Uterus (tissue), 4 donors: ENCODE data around the gene STX5. TPM values are rescaled to one million over a fixed set of nuclear protein-coding genes. Genes with fewer than 3 reads are reported as not detected.
A peak's percentile ranks its signal among the peaks of the same experiment; 100 is the strongest.

Experiments used
- DNase-seq, 2 donors: peaks; one replicate each; pipeline ENCODE4 v3.0.0-alpha.2; 2019 to 2020
- H3K27ac ChIP-seq, 2 donors: fragments of 200-600 bp; sonication (generic); 1 replicate in 1 of 2; 2 replicates in 1 of 2; pipeline ENCODE4 v1.5.1; 2016 to 2018
- H3K27me3 ChIP-seq, 2 donors: fragments of 200-600 bp; sonication (generic); one replicate each; pipeline ENCODE4 v1.5.1; 2018 to 2019; ENCODE audit warnings: control low read depth in 1 of 2
- H3K36me3 ChIP-seq, 2 donors: fragments of 200-600 bp; sonication (generic); one replicate each; pipeline ENCODE4 v1.5.1; 2019; ENCODE audit warnings: control low read depth in 1 of 2
- H3K4me1 ChIP-seq, 2 donors: fragments of 200-600 bp; sonication (generic); one replicate each; pipeline ENCODE4 v1.5.1; 2018 to 2019; ENCODE audit warnings: control low read depth in 1 of 2
- H3K4me3 ChIP-seq, 2 donors: fragments of 200-600 bp; sonication (generic); 1 replicate in 1 of 2; 2 replicates in 1 of 2; pipeline ENCODE4 v1.5.1; 2018 to 2019; ENCODE audit warnings: mild to moderate bottlenecking in 1 of 2
- H3K9me3 ChIP-seq, 2 donors: fragments of 200-600 bp; sonication (generic); one replicate each; pipeline ENCODE4 v1.5.1; 2019; ENCODE audit warnings: control low read depth in 1 of 2
- CTCF ChIP-seq, 4 experiments: fragments of 200-600 bp in 2 of 4; fragments of 450-650 bp in 2 of 4; sonication (generic) in 2 of 4; IDR thresholded peaks; one replicate each; pipeline ENCODE4 v1.5.1; 2016 to 2019; ENCODE audit warnings: antibody characterized with exemption in 4 of 4, mild to moderate bottlenecking in 2 of 4, moderate library complexity in 1 of 4
- POLR2A ChIP-seq, 2 donors: fragments of 450-650 bp; IDR thresholded peaks; one replicate each; pipeline ENCODE4 v1.6.1; 2016; ENCODE audit warnings: antibody characterized with exemption in 2 of 2, mild to moderate bottlenecking in 1 of 2, moderate library complexity in 1 of 2
- intact Hi-C: fragments of 100-400 bp; cut with DNase I; formaldehyde crosslinking; loops from one replicate; pipeline ENCODE4 v1.15.1; 2023; ENCODE audit warnings: low total_unique reads
- total RNA-seq, 4 donors: library from RNA; depleted of rRNA in 3 of 4; stranded (reverse); fragments of >200 nt in 3 of 4; gene quantifications; one replicate each; pipeline versions ENCODE4 v1.1.0 to v1.2.4, GENCODE V29; 2014 to 2023
- donor health status: DM: yes; HTN: yes; CAD: no.

STX5 gene
- total RNA-seq, 4 donors from 2014 or later, result 36.5 to 73.5 (median 55.2) TPM

GRCh38 chr11:62805076-62805892 lies 26.6 kb downstream of the STX5 start, which contains the start of gene NXF1:
NXF1 (minus strand) TSS chr11:62805440; CDS start chr11:62805356, 84 bp downstream.
- intact Hi-C loops, result no loop called here
- Histone ChIP-seq H3K4me1 (peaks cover 0 to 4% of the 10 kb centered on the region in 2 donors), H3K36me3 (no peaks in the 10 kb centered on the region), H3K4me3 (peak within 1 kb of the TSS; percentile 73 to 99), H3K9me3 (no peaks in the 10 kb centered on the region), H3K27ac (peak within 1 kb of the TSS; percentile 83 to 91), H3K27me3 (no peaks in the 10 kb centered on the region)
- peak; percentile 100 for TF ChIP-seq POLR2A (IDR thresholded peaks at IDR 0.05)
- peak in 3 of 4 experiments; percentile 16 to 39 (median 16) for TF ChIP-seq CTCF (IDR thresholded peaks at IDR 0.05)
- DNase-seq, result peak; percentile 92 to 96

GRCh38 chr11:62804310-62805075 lies 27.4 kb downstream of the STX5 start:
- Histone ChIP-seq H3K4me3 (peak overlapping the region; percentile 73 to 99), H3K27me3 (no peaks in the 10 kb centered on the region)
- DNase-seq, result no peak

GRCh38 chr11:62801071-62801470 lies 30.8 kb downstream of the STX5 start:
- no peak overlapping the region for H3K4me3 ChIP-seq
- H3K9me3 ChIP-seq, result no peaks in the 10 kb centered on the region
- DNase-seq, result no peak
- H3K36me3 ChIP-seq, result no peaks in the 10 kb centered on the region
- TF ChIP-seq CTCF (IDR thresholded peaks at IDR 0.05) (no peak), POLR2A (IDR thresholded peaks at IDR 0.05) (no peak)
- intact Hi-C loops, result no loop called here
- H3K27ac ChIP-seq, result no peak overlapping the region
- no peaks in the 10 kb centered on the region for H3K27me3 ChIP-seq
- H3K4me1 ChIP-seq, result peaks cover 0 to 4% of the 10 kb centered on the region in 2 donors

More at GRCh38 chr11:62804310-62805075, 27.4 kb downstream of the STX5 start:
- Histone ChIP-seq H3K36me3 (no peaks in the 10 kb centered on the region), H3K4me1 (peaks cover 0 to 4% of the 10 kb centered on the region in 2 donors), H3K27ac (peak overlapping the region; percentile 77 to 91), H3K9me3 (no peaks in the 10 kb centered on the region)
- no peak for TF ChIP-seq POLR2A (IDR thresholded peaks at IDR 0.05)
- TF ChIP-seq CTCF (IDR thresholded peaks at IDR 0.05), result no peak
- intact Hi-C loops, result no loop called here

- Histone ChIP-seq H3K36me3 (no peaks in the 10 kb centered on the region), H3K4me3 (no peak overlapping the region), H3K27me3 (no peaks in the 10 kb centered on the region), H3K27ac (no peak overlapping the region), H3K4me1 (peaks cover 0 to 4% of the 10 kb centered on the region in 2 donors), H3K9me3 (no peaks in the 10 kb centered on the region)
- intact Hi-C loops, result no loop called here
- DNase-seq, result no peak
- TF ChIP-seq POLR2A (IDR thresholded peaks at IDR 0.05) (no peak), CTCF (IDR thresholded peaks at IDR 0.05) (no peak)
Observed at GRCh38 chr11:62799486-62799885, 32.4 kb downstream of the STX5 start.

- no peak for DNase-seq
- Histone ChIP-seq H3K36me3 (no peaks in the 10 kb centered on the region), H3K4me3 (no peak overlapping the region), H3K27me3 (no peaks in the 10 kb centered on the region), H3K9me3 (no peaks in the 10 kb centered on the region), H3K27ac (no peak overlapping the region), H3K4me1 (peaks cover 0 to 5% of the 10 kb centered on the region in 2 donors)
- TF ChIP-seq CTCF (IDR thresholded peaks at IDR 0.05) (no peak), POLR2A (IDR thresholded peaks at IDR 0.05) (no peak)
- intact Hi-C loops, result no loop called here
Observed at GRCh38 chr11:62796281-62796680, 35.6 kb downstream of the STX5 start.
